Measurements from ENCODE around the gene COPB1.

GRCh38 chr11:14458377-14458776 lies 41.2 kb downstream of the COPB1 start:
- no peak for TF ChIP-seq POLR2A (IDR thresholded peaks at IDR 0.05)
- TF ChIP-seq, protein P1, sequence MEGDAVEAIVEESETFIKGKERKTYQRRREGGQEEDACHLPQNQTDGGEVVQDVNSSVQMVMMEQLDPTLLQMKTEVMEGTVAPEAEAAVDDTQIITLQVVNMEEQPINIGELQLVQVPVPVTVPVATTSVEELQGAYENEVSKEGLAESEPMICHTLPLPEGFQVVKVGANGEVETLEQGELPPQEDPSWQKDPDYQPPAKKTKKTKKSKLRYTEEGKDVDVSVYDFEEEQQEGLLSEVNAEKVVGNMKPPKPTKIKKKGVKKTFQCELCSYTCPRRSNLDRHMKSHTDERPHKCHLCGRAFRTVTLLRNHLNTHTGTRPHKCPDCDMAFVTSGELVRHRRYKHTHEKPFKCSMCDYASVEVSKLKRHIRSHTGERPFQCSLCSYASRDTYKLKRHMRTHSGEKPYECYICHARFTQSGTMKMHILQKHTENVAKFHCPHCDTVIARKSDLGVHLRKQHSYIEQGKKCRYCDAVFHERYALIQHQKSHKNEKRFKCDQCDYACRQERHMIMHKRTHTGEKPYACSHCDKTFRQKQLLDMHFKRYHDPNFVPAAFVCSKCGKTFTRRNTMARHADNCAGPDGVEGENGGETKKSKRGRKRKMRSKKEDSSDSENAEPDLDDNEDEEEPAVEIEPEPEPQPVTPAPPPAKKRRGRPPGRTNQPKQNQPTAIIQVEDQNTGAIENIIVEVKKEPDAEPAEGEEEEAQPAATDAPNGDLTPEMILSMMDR (IDR thresholded peaks at IDR 0.05) = no peak
